Osteoblast (primary cell): ENCODE results near the gene SAV1. TPM values are rescaled to one million over a fixed set of nuclear protein-coding genes. Genes with fewer than 3 reads are reported as not detected.

Source experiments
- DNase-seq: peaks from one replicate; pipeline ENCODE4 v3.0.0; 2011; ENCODE audit warnings: low spot score, mixed read lengths; ENCODE audit not compliant: insufficient read length; ENCODE audit errors: missing footprints
- H2AFZ ChIP-seq: 2 replicates; pipeline ENCODE4 v1.6.0; 2011; ENCODE audit warnings: mild to moderate bottlenecking, low read length
- H3K27ac ChIP-seq: 2 replicates; pipeline ENCODE4 v1.5.1; 2011; ENCODE audit warnings: mild to moderate bottlenecking, low read depth, low read length, moderate library complexity
- H3K27me3 ChIP-seq: 2 replicates; pipeline ENCODE4 v1.6.0; 2012; ENCODE audit warnings: mild to moderate bottlenecking, control low read depth, inconsistent platforms, low read length, moderate library complexity; ENCODE audit not compliant: insufficient read depth
- H3K36me3 ChIP-seq: 2 replicates; pipeline ENCODE4 v1.5.1; 2011; ENCODE audit warnings: mild to moderate bottlenecking, low read length, control low read depth, moderate library complexity; ENCODE audit not compliant: insufficient read depth
- H3K4me1 ChIP-seq: 2 replicates; pipeline ENCODE4 v1.5.1; 2011; ENCODE audit warnings: mild to moderate bottlenecking, low read length, control low read depth, moderate library complexity; ENCODE audit not compliant: insufficient read depth
- H3K4me2 ChIP-seq: 2 replicates; pipeline ENCODE4 v1.6.0; 2011; ENCODE audit warnings: mild to moderate bottlenecking, low read length; ENCODE audit not compliant: insufficient read depth
- H3K4me3 ChIP-seq: fragments of 200-600 bp; sonication (generic); 3 replicates; pipeline ENCODE4 v1.5.1; 2012; ENCODE audit warnings: mild to moderate bottlenecking, low read length, inconsistent platforms; ENCODE audit not compliant: insufficient read depth
- H3K79me2 ChIP-seq: 2 replicates; pipeline ENCODE4 v1.6.0; 2012; ENCODE audit warnings: mild to moderate bottlenecking, low read length, control low read depth, inconsistent platforms; ENCODE audit not compliant: insufficient read depth
- H3K9me3 ChIP-seq: 2 replicates; pipeline ENCODE4 v1.5.1; 2011; ENCODE audit warnings: low read depth, low read length, control low read depth
- H4K20me1 ChIP-seq: 2 replicates; pipeline ENCODE4 v1.6.0; 2012; ENCODE audit warnings: mild to moderate bottlenecking, low read length, control low read depth; ENCODE audit not compliant: insufficient read depth
- total RNA-seq: library from RNA; depleted of rRNA; stranded (reverse); fragments of >200 nt; gene quantifications from 2 replicates; pipeline ENCODE4 v1.2.3, GENCODE V29; 2012
- TF ChIP-seq, protein P1 (sequence below): IDR thresholded peaks from 2 replicates; pipeline ENCODE4 v1.5.1; 2011; ENCODE audit warnings: mild to moderate bottlenecking, low read depth, low read length, moderate library complexity; ENCODE audit errors: extremely low read depth

Gene SAV1
- total RNA-seq, 1 donor = 44.2 TPM

DNA sequence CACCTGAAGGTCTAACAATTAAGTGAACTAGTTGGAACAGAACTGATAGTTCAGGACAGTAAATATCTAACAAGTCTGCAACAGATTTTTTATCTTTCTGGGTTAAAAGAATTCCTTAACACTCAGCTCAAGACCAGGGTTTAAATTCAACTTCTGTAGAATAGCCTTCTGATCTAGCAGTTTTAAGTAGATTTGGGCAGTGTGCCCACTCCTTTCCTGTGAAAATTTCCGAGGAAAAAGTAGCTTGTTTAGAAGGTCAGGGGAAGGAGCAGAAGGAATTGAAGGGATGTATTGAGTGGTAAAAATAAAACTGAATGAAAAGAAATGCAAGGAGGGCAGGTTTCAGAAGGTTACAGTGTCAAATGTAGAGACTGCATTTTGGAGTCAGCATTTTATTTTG is 62.3 kb downstream of the SAV1 start:
- DNase-seq = no peak
- Histone ChIP-seq H3K27me3 (no peaks in the 10 kb centered on the region), H3K36me3 (no peaks in the 10 kb centered on the region), H3K4me3 (no peak overlapping the region), H3K9me3 (no peaks in the 10 kb centered on the region), H4K20me1 (no peaks in the 10 kb centered on the region), H2AFZ (no peak overlapping the region), H3K27ac (no peak overlapping the region), H3K79me2 (no peaks in the 10 kb centered on the region), H3K4me2 (no peak overlapping the region), H3K4me1 (peaks cover 21% of the 10 kb centered on the region)
- TF ChIP-seq, protein P1, sequence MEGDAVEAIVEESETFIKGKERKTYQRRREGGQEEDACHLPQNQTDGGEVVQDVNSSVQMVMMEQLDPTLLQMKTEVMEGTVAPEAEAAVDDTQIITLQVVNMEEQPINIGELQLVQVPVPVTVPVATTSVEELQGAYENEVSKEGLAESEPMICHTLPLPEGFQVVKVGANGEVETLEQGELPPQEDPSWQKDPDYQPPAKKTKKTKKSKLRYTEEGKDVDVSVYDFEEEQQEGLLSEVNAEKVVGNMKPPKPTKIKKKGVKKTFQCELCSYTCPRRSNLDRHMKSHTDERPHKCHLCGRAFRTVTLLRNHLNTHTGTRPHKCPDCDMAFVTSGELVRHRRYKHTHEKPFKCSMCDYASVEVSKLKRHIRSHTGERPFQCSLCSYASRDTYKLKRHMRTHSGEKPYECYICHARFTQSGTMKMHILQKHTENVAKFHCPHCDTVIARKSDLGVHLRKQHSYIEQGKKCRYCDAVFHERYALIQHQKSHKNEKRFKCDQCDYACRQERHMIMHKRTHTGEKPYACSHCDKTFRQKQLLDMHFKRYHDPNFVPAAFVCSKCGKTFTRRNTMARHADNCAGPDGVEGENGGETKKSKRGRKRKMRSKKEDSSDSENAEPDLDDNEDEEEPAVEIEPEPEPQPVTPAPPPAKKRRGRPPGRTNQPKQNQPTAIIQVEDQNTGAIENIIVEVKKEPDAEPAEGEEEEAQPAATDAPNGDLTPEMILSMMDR = no peak

DNA sequence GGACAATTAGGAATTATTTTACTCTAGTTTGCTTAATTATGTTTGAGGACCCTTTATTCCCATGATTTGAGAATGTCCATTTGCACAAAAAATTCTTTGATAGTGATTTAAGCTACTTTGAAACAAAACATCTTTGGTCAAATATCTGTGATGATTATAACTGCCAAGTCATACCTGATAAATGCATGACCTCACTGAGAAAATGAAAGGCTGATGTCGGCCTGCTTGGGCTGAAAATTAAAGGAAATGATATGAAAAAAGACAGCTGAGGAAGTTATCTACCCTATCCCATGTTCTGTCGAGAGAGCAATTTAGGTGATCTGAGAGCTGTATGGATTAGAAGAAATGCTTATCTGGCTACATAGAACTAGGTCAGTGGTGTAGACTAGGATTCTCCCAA is 64.5 kb downstream of the SAV1 start:
- DNase-seq = no peak
- H3K9me3 ChIP-seq = no peaks in the 10 kb centered on the region
- no peak overlapping the region for H3K4me2 ChIP-seq
- H4K20me1 ChIP-seq = no peaks in the 10 kb centered on the region
- TF ChIP-seq, protein P1 = no peak
- no peak overlapping the region for H3K27ac ChIP-seq
- no peak overlapping the region for H2AFZ ChIP-seq
- no peaks in the 10 kb centered on the region for H3K79me2 ChIP-seq
- no peak overlapping the region for H3K4me3 ChIP-seq
- H3K27me3 ChIP-seq = no peaks in the 10 kb centered on the region
- H3K36me3 ChIP-seq = no peaks in the 10 kb centered on the region
- peaks cover 25% of the 10 kb centered on the region for H3K4me1 ChIP-seq

GRCh38 chr14:50602035-50602434 is 66.1 kb downstream of the SAV1 start:
- H3K9me3 ChIP-seq = no peaks in the 10 kb centered on the region
- H3K27ac ChIP-seq = no peak overlapping the region
- H3K4me3 ChIP-seq = no peak overlapping the region
- H2AFZ ChIP-seq = no peak overlapping the region
- H3K4me2 ChIP-seq = no peak overlapping the region
- no peaks in the 10 kb centered on the region for H3K79me2 ChIP-seq
- H3K27me3 ChIP-seq = no peaks in the 10 kb centered on the region
- TF ChIP-seq, protein P1 = no peak
- no peak for DNase-seq
- no peaks in the 10 kb centered on the region for H4K20me1 ChIP-seq
- H3K4me1 ChIP-seq = peaks cover 16% of the 10 kb centered on the region
- H3K36me3 ChIP-seq = no peaks in the 10 kb centered on the region

GRCh38 chr14:50601394-50601793 is 66.7 kb downstream of the SAV1 start:
- Histone ChIP-seq H3K9me3 (no peaks in the 10 kb centered on the region), H3K36me3 (no peaks in the 10 kb centered on the region), H3K79me2 (no peaks in the 10 kb centered on the region), H4K20me1 (no peaks in the 10 kb centered on the region), H3K27ac (no peak overlapping the region), H3K27me3 (no peaks in the 10 kb centered on the region), H2AFZ (no peak overlapping the region), H3K4me3 (no peak overlapping the region), H3K4me1 (peaks cover 12% of the 10 kb centered on the region), H3K4me2 (no peak overlapping the region)
- TF ChIP-seq, protein P1 = no peak
- DNase-seq = no peak
